ENCODE data around the gene FXYD3.

DNA sequence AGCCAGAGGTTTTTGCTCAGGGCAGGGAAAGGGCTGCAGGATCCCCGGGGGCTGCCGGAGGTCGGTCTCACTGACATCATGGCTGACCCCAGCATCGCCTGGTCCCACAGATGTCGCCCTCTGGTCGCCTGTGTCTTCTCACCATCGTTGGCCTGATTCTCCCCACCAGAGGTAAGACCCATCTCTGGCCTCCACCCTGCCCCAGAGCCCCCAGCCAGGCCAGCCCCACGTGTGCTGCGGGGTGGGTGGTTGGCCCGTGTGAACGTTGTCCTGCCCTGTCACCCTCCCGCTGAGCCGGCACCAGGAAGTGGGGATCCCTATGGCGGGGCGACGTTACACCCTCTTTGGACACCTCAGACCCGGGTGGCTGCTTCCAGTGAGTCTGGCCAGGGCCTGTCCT lies 39.8 kb downstream of the FXYD3 start:
- TF ChIP-seq, protein P1, sequence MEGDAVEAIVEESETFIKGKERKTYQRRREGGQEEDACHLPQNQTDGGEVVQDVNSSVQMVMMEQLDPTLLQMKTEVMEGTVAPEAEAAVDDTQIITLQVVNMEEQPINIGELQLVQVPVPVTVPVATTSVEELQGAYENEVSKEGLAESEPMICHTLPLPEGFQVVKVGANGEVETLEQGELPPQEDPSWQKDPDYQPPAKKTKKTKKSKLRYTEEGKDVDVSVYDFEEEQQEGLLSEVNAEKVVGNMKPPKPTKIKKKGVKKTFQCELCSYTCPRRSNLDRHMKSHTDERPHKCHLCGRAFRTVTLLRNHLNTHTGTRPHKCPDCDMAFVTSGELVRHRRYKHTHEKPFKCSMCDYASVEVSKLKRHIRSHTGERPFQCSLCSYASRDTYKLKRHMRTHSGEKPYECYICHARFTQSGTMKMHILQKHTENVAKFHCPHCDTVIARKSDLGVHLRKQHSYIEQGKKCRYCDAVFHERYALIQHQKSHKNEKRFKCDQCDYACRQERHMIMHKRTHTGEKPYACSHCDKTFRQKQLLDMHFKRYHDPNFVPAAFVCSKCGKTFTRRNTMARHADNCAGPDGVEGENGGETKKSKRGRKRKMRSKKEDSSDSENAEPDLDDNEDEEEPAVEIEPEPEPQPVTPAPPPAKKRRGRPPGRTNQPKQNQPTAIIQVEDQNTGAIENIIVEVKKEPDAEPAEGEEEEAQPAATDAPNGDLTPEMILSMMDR (IDR thresholded peaks at IDR 0.05; ENCODE audit: insufficient read depth, low read length) = no peak
- 0 out of 2 replicates have a peak, but pooled peaks have one; percentile 7 for TF ChIP-seq POLR2AphosphoS5 (IDR thresholded peaks at IDR 0.05; ENCODE audit: low read depth)
- TF ChIP-seq, protein P2, sequence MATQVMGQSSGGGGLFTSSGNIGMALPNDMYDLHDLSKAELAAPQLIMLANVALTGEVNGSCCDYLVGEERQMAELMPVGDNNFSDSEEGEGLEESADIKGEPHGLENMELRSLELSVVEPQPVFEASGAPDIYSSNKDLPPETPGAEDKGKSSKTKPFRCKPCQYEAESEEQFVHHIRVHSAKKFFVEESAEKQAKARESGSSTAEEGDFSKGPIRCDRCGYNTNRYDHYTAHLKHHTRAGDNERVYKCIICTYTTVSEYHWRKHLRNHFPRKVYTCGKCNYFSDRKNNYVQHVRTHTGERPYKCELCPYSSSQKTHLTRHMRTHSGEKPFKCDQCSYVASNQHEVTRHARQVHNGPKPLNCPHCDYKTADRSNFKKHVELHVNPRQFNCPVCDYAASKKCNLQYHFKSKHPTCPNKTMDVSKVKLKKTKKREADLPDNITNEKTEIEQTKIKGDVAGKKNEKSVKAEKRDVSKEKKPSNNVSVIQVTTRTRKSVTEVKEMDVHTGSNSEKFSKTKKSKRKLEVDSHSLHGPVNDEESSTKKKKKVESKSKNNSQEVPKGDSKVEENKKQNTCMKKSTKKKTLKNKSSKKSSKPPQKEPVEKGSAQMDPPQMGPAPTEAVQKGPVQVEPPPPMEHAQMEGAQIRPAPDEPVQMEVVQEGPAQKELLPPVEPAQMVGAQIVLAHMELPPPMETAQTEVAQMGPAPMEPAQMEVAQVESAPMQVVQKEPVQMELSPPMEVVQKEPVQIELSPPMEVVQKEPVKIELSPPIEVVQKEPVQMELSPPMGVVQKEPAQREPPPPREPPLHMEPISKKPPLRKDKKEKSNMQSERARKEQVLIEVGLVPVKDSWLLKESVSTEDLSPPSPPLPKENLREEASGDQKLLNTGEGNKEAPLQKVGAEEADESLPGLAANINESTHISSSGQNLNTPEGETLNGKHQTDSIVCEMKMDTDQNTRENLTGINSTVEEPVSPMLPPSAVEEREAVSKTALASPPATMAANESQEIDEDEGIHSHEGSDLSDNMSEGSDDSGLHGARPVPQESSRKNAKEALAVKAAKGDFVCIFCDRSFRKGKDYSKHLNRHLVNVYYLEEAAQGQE (IDR thresholded peaks at IDR 0.05; ENCODE audit: insufficient replicate concordance, low read depth) = peak; percentile 11

Measured in HL-60 (cell line).